DND-41 (cell line): Measurements from ENCODE around the gene TBC1D8B.

Experiments used
- EZH2 ChIP-seq: IDR thresholded peaks from 3 replicates; pipeline ENCODE4 v1.6.1; 2012; ENCODE audit warnings: borderline replicate concordance, low read depth, mild to moderate bottlenecking, moderate library complexity, low read length, inconsistent platforms; ENCODE audit not compliant: severe bottlenecking
- TF ChIP-seq, protein P1 (sequence below): IDR thresholded peaks from 2 replicates; pipeline ENCODE4 v1.5.1; 2012; ENCODE audit warnings: borderline replicate concordance, low read length, moderate library complexity, mild to moderate bottlenecking; ENCODE audit not compliant: poor library complexity, severe bottlenecking; ENCODE audit errors: extremely low read depth

DNA sequence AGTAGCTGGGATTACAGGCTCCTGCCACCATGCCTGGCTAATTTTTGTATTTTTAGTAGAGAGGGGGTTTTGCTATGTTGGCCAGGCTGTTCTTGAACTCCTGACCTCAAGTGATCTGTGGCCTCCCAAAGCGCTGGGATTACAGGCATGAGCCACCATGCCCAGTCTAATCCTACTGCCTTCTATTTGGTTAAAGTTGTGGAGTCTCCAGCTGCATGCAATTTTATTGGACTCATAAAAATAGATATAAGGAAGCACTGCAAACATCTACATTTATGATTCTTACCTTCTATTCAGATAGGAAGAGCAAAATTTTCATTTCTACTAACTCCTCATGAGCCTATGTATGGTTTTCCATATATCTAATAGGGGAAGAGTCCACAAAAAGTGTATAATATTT lies 87.0 kb downstream of the TBC1D8B start:
- TF ChIP-seq, protein P1, sequence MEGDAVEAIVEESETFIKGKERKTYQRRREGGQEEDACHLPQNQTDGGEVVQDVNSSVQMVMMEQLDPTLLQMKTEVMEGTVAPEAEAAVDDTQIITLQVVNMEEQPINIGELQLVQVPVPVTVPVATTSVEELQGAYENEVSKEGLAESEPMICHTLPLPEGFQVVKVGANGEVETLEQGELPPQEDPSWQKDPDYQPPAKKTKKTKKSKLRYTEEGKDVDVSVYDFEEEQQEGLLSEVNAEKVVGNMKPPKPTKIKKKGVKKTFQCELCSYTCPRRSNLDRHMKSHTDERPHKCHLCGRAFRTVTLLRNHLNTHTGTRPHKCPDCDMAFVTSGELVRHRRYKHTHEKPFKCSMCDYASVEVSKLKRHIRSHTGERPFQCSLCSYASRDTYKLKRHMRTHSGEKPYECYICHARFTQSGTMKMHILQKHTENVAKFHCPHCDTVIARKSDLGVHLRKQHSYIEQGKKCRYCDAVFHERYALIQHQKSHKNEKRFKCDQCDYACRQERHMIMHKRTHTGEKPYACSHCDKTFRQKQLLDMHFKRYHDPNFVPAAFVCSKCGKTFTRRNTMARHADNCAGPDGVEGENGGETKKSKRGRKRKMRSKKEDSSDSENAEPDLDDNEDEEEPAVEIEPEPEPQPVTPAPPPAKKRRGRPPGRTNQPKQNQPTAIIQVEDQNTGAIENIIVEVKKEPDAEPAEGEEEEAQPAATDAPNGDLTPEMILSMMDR = no peak
- TF ChIP-seq EZH2 = no peak
